Adrenal gland (tissue), 12 donors: ENCODE results near the gene IGSF9. TPM values are rescaled to one million over a fixed set of nuclear protein-coding genes. Genes with fewer than 3 reads are reported as not detected.
A peak's percentile ranks its signal among the peaks of the same experiment; 100 is the strongest.

ENCODE experiments used
- DNase-seq, 7 donors: peaks; one replicate each; pipeline ENCODE4 v3.0.0-alpha.2; 2019 to 2020
- H3K27ac ChIP-seq, 5 donors: fragments of 200-600 bp; sonication (generic) in 4 of 5; 1 replicate in 3 of 5; 2 replicates in 2 of 5; pipeline versions ENCODE4 v1.5.1 to v1.8.0; 2016 to 2020; ENCODE audit warnings: mild to moderate bottlenecking in 1 of 5
- H3K27me3 ChIP-seq: fragments of 200-600 bp; 2 replicates; pipeline ENCODE4 v1.8.0; 2021
- H3K36me3 ChIP-seq, 2 donors: fragments of 200-600 bp; replicated peaks in 1 of 2; 1 replicate in 1 of 2; 2 replicates in 1 of 2; pipeline versions ENCODE4 v1.5.1 to v1.8.0; 2018 to 2022
- H3K4me1 ChIP-seq, 2 donors: fragments of 200-600 bp; replicated peaks in 1 of 2; 1 replicate in 1 of 2; 2 replicates in 1 of 2; pipeline versions ENCODE4 v1.5.1 to v1.8.0; 2018 to 2021
- H3K4me3 ChIP-seq, 4 donors: fragments of 200-600 bp; sonication (generic) in 3 of 4; one replicate each; pipeline ENCODE4 v1.5.1; 2016 to 2018
- H3K9me3 ChIP-seq, 3 donors: fragments of 200-600 bp; sonication (generic) in 1 of 3; replicated peaks in 1 of 3; 1 replicate in 2 of 3; 2 replicates in 1 of 3; pipeline versions ENCODE4 v1.5.1 to v1.8.0; 2016 to 2021
- CTCF ChIP-seq, 6 experiments: fragments of 450-650 bp in 4 of 6; fragments of 200-600 bp in 2 of 6; sonication (generic) in 1 of 6; IDR thresholded peaks; 1 replicate in 5 of 6; 2 replicates in 1 of 6; pipeline versions ENCODE4 v1.5.1 to v1.8.0; 2016 to 2021; ENCODE audit warnings: antibody characterized with exemption in 6 of 6, mild to moderate bottlenecking in 2 of 6, moderate library complexity in 1 of 6
- POLR2A ChIP-seq, 2 donors: fragments of 450-650 bp; IDR thresholded peaks; one replicate each; pipeline ENCODE4 v1.6.1; 2017; ENCODE audit warnings: antibody characterized with exemption in 2 of 2, mild to moderate bottlenecking in 2 of 2, moderate library complexity in 1 of 2
- WGBS, 4 donors: extraction: QIAGEN DNeasy Blood & Tissue Kit in 2 of 4; methylation state at CpG; one replicate each; pipeline versions ENCODE4 v1.1.5 to v1.1.7; 2013 to 2017; 5-methylcytosine and 5-hydroxymethylcytosine counted together
- intact Hi-C, 2 donors: fragments of 100-400 bp; cut with DNase I; formaldehyde crosslinking; loops; one replicate each; pipeline versions ENCODE4 v1.14.1 to v1.15.0; 2022 to 2023
- polyA plus RNA-seq, 3 donors: library from polyadenylated mRNA; stranded (reverse); fragments of 200-250 nt in 2 of 3; fragments of 350-450 nt in 1 of 3; fragmentation: Illumina TruSeq in 1 of 3; extraction: RNeasy Lipid Tissue Mini Kit (QIAGEN cat#74804) in 1 of 3; gene quantifications; one replicate each; pipeline ENCODE4 v1.2.3, GENCODE V29; 2013 to 2014
- total RNA-seq, 9 donors: library from RNA; depleted of rRNA in 4 of 9; stranded (reverse); fragments of >200 nt in 4 of 9; fragments of 120-200 nt in 1 of 9; fragmentation: NEBNext Ultra II Directional in 1 of 9; extraction: Animal tissue kit (Norgen Biotek cat#: 25700) in 1 of 9; gene quantifications; one replicate each; pipeline versions ENCODE4 v1.1.0 to v1.2.4, GENCODE V29; 2013 to 2023
- donor health status: healthy with polysubstance abuse.
- donor health status: Bipolar disorder and iron deficiency.
- donor health status: DM: yes; HTN: yes; CAD: no.
- donor health status: DM: no; HTN: no; CAD: no.
- donor health status: DM: no; HTN: no; CAD: no.
- donor health status: DM: yes; HTN: yes; CAD: no.

The IGSF9 gene
- total and polyA plus RNA-seq, 12 donors = 0.10 to 0.32 (median 0.19) TPM; not detected in 6

- Histone ChIP-seq H3K27ac (no peak overlapping the region), H3K36me3 (no peaks in the 10 kb centered on the region), H3K4me3 (no peak overlapping the region), H3K27me3 (peaks cover 12% of the 10 kb centered on the region), H3K9me3 (no peaks in the 10 kb centered on the region), H3K4me1 (no peaks in the 10 kb centered on the region)
- DNase-seq = peak in 1 of 7 donors; percentile 4
- intact Hi-C loops = no loop called here
- no peak for TF ChIP-seq CTCF (IDR thresholded peaks at IDR 0.05)
- TF ChIP-seq POLR2A (IDR thresholded peaks at IDR 0.05) = no peak
- WGBS, 4 donors = 61 to 78% (median 68%) methylated on average over 4 of the region's 4 CpGs
These were observed 46.1 kb upstream of the IGSF9 start for GRCh38 chr1:159991513-159991912.

DNA sequence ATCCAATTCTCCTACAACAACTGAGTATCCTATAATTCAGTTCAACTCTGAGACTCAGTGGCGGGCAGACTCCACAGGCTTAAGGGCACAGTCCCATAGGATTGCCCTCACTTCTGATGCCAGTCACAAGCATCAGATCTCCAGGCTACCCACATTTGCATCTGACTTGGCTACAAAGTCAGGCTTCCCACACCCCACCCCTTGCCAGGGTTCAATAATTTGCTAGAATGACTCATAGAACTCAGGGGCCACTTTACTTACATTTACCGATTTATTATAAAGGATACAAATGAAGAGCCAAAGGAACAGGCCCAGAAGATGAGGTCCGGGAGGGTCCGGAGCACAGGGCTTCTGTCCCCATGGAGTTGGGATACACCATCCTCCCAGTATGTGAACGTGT is 44.6 kb upstream of the IGSF9 start:
- Histone ChIP-seq H3K36me3 (no peaks in the 10 kb centered on the region), H3K27ac (no peak overlapping the region), H3K9me3 (no peaks in the 10 kb centered on the region), H3K27me3 (peaks cover 12% of the 10 kb centered on the region), H3K4me1 (no peaks in the 10 kb centered on the region), H3K4me3 (no peak overlapping the region)
- intact Hi-C loops = no loop called here
- TF ChIP-seq POLR2A (IDR thresholded peaks at IDR 0.05) (no peak), CTCF (IDR thresholded peaks at IDR 0.05) (no peak)
- WGBS, 4 donors = 83 to 85% (median 84%) methylated on average over 5 of the region's 5 CpGs
- no peak for DNase-seq

- DNase-seq = no peak
- WGBS, 4 donors = 66 to 89% (median 82%) methylated on average over 3 of the region's 3 CpGs
- Histone ChIP-seq H3K4me3 (no peak overlapping the region), H3K27me3 (peaks cover 12% of the 10 kb centered on the region), H3K9me3 (no peaks in the 10 kb centered on the region), H3K27ac (no peak overlapping the region), H3K4me1 (no peaks in the 10 kb centered on the region), H3K36me3 (no peaks in the 10 kb centered on the region)
- TF ChIP-seq CTCF (IDR thresholded peaks at IDR 0.05) = no peak
- TF ChIP-seq POLR2A (IDR thresholded peaks at IDR 0.05) = no peak
- intact Hi-C loops = no loop called here
These were observed 44.2 kb upstream of the IGSF9 start for GRCh38 chr1:159989581-159989980.

GRCh38 chr1:159988006-159988405 is 42.6 kb upstream of the IGSF9 start:
- intact Hi-C loops = no loop called here
- Histone ChIP-seq H3K9me3 (no peaks in the 10 kb centered on the region), H3K36me3 (no peaks in the 10 kb centered on the region), H3K27ac (no peak overlapping the region), H3K4me1 (no peaks in the 10 kb centered on the region), H3K27me3 (peaks cover 12% of the 10 kb centered on the region), H3K4me3 (no peak overlapping the region)
- 57 to 77% (median 71%) methylated on average over 1 of the region's 1 CpG for WGBS, 4 donors
- no peak for DNase-seq
- TF ChIP-seq POLR2A (IDR thresholded peaks at IDR 0.05) (no peak), CTCF (IDR thresholded peaks at IDR 0.05) (no peak)
